ENCODE data around the gene IL34. TPM values are rescaled to one million over a fixed set of nuclear protein-coding genes. Genes with fewer than 3 reads are reported as not detected.

IL34 gene
- total and polyA plus RNA-seq, 8 donors: 0.45 to 5.9 (median 1.8) TPM; not detected in 2

DNA sequence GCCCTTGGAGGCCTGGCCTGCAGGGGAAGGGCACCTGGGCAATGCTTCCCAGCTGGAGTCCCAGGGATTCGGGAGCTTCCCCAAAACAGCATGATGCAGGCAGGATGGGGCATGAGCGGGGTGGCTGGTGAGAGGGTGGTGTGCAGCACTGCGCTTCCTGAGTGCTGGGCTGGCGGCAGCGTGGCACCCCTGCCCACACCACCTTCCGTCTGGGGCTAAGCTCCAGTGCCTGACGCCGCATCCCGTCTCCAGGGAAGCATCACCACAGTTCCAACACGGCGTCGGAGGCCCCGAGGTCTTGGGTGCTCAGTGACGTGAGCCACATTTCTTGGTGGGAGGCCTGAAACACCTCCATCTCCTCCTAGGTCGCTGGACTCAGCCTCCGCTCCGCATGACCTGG, 53.3 kb downstream of the IL34 start:
- peaks cover 34 to 93% (median 76%) of the 10 kb centered on the region in 4 donors for H3K4me1 ChIP-seq
- DNase-seq: no peak
- 85 to 96% (median 93%) methylated on average over 16 to 17 of the region's 17 CpGs for WGBS, 5 donors
- peak overlapping the region in 4 of 5 donors; percentile 73 to 95 (median 82) for H3K27ac ChIP-seq
- no peak overlapping the region for H3K4me3 ChIP-seq
- TF ChIP-seq EP300 (IDR thresholded peaks at IDR 0.05) (no peak), POLR2A (IDR thresholded peaks at IDR 0.05) (no peak), POLR2AphosphoS5 (IDR thresholded peaks at IDR 0.05) (no peak)
- TF ChIP-seq, protein P1, sequence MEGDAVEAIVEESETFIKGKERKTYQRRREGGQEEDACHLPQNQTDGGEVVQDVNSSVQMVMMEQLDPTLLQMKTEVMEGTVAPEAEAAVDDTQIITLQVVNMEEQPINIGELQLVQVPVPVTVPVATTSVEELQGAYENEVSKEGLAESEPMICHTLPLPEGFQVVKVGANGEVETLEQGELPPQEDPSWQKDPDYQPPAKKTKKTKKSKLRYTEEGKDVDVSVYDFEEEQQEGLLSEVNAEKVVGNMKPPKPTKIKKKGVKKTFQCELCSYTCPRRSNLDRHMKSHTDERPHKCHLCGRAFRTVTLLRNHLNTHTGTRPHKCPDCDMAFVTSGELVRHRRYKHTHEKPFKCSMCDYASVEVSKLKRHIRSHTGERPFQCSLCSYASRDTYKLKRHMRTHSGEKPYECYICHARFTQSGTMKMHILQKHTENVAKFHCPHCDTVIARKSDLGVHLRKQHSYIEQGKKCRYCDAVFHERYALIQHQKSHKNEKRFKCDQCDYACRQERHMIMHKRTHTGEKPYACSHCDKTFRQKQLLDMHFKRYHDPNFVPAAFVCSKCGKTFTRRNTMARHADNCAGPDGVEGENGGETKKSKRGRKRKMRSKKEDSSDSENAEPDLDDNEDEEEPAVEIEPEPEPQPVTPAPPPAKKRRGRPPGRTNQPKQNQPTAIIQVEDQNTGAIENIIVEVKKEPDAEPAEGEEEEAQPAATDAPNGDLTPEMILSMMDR (IDR thresholded peaks at IDR 0.05): no peak
- H3K27me3 ChIP-seq: no peaks in the 10 kb centered on the region
- intact Hi-C loops (cut with DNase I; ENCODE audit: low total_unique reads): no loop called here
- peaks cover 0 to 19% (median 15%) of the 10 kb centered on the region in 4 donors for H3K36me3 ChIP-seq
- no peaks in the 10 kb centered on the region for H3K9me3 ChIP-seq

DNA sequence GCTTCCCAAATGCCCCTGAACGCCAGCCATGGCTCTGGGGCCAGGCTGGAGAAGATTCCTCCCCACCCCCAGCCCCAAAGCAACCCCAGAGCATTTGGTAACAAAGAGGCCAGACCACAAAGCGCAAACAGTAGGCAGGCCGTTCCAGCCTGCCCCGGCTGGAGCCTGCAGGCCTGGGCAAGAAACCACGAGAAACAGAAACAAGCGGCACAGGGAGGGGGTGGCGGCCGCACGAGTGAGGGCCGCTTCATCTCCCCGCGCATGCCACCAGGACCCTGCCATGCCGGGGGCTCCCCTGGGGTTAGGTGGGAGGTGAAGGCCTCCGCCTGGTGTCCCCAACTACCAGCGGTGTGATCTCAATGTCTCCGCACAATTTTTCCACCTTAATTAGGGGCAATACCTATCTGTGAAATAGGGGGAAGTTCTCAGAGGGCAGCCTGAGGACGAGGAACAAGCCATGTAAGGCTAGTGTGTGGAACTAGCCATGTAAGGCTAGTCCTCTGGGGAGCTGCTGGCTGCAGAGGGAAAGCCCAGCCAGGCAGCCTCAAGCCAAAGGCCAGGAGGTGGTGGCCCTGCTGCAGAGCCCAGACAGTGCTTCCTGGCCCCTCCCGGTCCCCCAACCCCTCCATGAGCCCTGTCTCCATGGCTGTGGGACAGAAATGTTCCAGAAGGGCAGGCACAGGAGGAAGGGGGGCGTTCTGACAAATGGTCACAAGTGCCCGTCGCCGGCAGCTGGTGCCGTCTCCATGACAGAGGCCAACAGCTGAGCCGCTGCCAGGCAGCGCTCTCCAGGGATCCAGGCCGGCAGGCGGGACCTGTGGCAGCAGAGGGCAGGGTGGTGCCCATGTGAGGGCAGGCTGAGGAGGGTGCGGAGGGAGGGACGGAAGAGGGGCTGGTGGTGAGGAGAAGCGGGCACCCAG, 54.0 kb downstream of the IL34 start:
- TF ChIP-seq POLR2AphosphoS5 (IDR thresholded peaks at IDR 0.05) (peak in 1 of 3 donors; percentile 21), POLR2A (IDR thresholded peaks at IDR 0.05) (no peak)
- peak in 1 of 2 donors; percentile 79 for DNase-seq
- intact Hi-C loops (cut with DNase I; ENCODE audit: low total_unique reads): no loop called here
- Histone ChIP-seq H3K4me3 (no peak overlapping the region), H3K9me3 (no peaks in the 10 kb centered on the region), H3K4me1 (peaks cover 32 to 93% (median 75%) of the 10 kb centered on the region in 4 donors), H3K27me3 (no peaks in the 10 kb centered on the region), H3K36me3 (peaks cover 0 to 19% (median 15%) of the 10 kb centered on the region in 4 donors), H3K27ac (peak overlapping the region in 4 of 5 donors; percentile 73 to 95 (median 82))
- 75 to 87% (median 82%) methylated on average over 23 to 30 of the region's 30 CpGs for WGBS, 5 donors

DNA sequence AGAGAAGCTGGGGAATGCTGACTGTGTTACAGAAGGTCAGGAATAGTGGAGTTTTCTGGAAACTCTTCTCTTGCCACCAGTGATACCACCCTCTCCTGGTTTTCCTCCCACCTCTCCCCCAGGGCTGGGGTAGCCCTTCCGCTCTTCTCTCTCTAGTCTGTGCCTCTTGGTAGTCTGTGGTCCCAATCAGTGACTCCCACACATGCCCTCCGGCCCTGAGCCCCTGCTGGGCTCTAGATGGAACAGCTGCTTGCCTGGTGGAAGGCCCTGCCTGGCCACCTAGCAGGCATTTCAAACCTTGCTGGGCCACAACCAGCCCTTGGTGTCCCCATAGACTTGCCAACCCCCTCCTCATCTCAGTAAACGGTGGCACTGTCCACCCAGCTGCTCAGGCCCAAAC, 54.7 kb downstream of the IL34 start:
- intact Hi-C loops (cut with DNase I; ENCODE audit: low total_unique reads): no loop called here
- WGBS, 5 donors: 65 to 97% (median 85%) methylated on average over 3 of the region's 3 CpGs
- TF ChIP-seq, protein P1 (IDR thresholded peaks at IDR 0.05): no peak
- TF ChIP-seq EP300 (IDR thresholded peaks at IDR 0.05): no peak
- no peak for TF ChIP-seq POLR2A (IDR thresholded peaks at IDR 0.05)
- TF ChIP-seq POLR2AphosphoS5 (IDR thresholded peaks at IDR 0.05): no peak
- Histone ChIP-seq H3K9me3 (no peaks in the 10 kb centered on the region), H3K27me3 (no peaks in the 10 kb centered on the region), H3K36me3 (peaks cover 0 to 19% (median 15%) of the 10 kb centered on the region in 4 donors), H3K27ac (peak overlapping the region in 4 of 5 donors; percentile 73 to 95 (median 82)), H3K4me1 (peaks cover 25 to 89% (median 71%) of the 10 kb centered on the region in 4 donors), H3K4me3 (no peak overlapping the region)
- no peak for DNase-seq

DNA sequence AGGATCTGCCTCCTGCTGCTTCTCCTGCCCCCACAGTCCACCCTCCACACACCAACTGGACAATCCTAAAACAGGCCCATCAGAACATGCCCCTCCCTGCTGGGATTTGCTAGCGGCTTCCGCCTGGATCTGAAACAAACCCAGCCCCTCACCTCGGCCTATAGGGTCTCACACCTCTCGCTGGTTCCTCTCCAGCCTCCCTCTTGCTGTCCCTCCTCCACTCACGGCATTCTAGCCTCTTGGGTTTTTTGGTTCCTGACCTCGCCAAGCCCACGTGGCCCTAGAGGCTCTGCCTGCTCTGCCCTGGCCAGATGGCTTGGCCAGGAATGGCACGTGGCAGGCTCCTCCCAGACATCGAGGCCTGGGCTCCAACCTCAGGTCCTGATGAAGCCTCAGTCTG, 55.2 kb downstream of the IL34 start:
- no peaks in the 10 kb centered on the region for H3K9me3 ChIP-seq
- H3K4me3 ChIP-seq: no peak overlapping the region
- H3K4me1 ChIP-seq: peaks cover 20 to 89% (median 71%) of the 10 kb centered on the region in 4 donors
- TF ChIP-seq EP300 (IDR thresholded peaks at IDR 0.05) (no peak), POLR2A (IDR thresholded peaks at IDR 0.05) (no peak), POLR2AphosphoS5 (IDR thresholded peaks at IDR 0.05) (no peak)
- TF ChIP-seq, protein P1 (IDR thresholded peaks at IDR 0.05): no peak
- no peaks in the 10 kb centered on the region for H3K27me3 ChIP-seq
- intact Hi-C loops (cut with DNase I; ENCODE audit: low total_unique reads): no loop called here
- H3K36me3 ChIP-seq: peaks cover 0 to 19% (median 15%) of the 10 kb centered on the region in 4 donors
- WGBS, 5 donors: 76 to 87% (median 84%) methylated on average over 9 of the region's 9 CpGs
- DNase-seq: no peak
- H3K27ac ChIP-seq: peak overlapping the region in 4 of 5 donors; percentile 73 to 95 (median 82)
